ENCODE data around the gene NMNAT3.

- TF ChIP-seq CTCF (IDR thresholded peaks at IDR 0.05), result no peak
- TF ChIP-seq EZH2 (IDR thresholded peaks at IDR 0.05), result no peak
- TF ChIP-seq EZH2phosphoT487 (IDR thresholded peaks at IDR 0.05), result no peak
These were observed 38.1 kb downstream of the NMNAT3 start for GRCh38 chr3:139639662-139640061.

All from neural progenitor cell (in vitro differentiated cells).